HG02642 (cell line): ENCODE measurements around the gene AKAP8L.
A peak's percentile ranks its signal among the peaks of the same experiment; 100 is the strongest.
"Not testable (repeated sequence)": the region's sequence is repeated elsewhere in the genome, so short reads cannot be mapped to it uniquely, and the experiment has no call there.

Experiments used
- ATAC-seq: cut with Tn5 transposase; IDR thresholded peaks from one replicate; pipeline ENCODE4 v1.9.1; 2021; ENCODE audit warnings: mild to moderate bottlenecking; ENCODE audit not compliant: unreplicated experiment, poor library complexity

AKAP8L gene

DNA sequence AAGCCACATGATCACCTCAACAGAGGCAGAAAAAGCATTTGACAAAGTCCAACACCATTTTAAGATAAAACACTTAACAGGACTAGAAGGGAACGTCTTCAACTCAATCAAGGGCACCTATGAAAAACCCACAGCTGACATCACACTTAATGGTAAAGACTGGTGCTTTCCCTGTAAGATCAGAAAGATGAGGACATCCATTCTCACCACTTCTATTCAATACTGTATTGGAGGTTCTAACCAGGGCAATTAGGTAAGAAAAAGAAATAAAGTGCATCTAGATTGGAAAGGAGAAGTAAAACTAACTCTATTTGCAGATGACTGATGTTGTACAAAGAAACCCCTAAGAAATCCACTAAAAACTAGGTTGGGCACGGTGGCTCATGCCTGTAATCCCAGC is 28.0 kb downstream of the AKAP8L start:
- ATAC-seq: no peak

DNA sequence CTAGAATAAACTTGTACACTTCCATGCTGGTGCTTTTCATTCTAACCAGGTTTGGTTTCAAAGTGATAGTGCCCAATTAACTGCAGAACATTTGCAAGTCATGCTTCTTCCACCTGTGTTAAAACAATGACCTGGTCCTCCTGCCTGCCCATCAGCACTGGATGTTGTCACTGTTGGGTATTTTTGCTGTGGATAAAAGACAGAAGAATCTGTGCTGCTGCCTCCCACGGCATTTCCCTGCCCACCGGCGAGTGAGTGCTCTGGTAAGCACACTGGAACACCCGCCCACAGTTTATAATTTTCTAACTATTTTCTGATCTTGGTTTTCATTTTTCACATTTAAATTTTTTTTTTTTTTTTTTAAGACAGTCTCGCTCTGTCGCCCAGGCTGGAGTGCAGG is 36.9 kb downstream of the AKAP8L start:
- ATAC-seq: no peak

DNA sequence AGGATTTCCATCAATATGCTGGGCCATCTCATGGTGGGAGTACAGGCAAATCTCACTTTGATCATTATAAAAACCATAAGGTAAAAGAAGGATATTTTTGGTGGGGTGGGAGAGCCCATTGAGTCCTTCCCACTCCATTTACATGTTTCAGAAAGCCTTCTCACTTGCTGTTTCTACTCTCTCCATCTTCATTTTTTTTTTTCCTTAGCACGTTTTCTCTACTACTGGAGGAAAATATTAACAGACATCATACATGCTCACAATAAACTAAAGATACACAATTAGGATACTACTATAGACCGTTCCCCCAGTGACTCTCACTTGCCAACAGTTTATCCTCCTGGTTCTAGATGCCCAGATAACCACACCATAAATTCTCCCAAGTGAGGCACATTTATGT is 37.4 kb downstream of the AKAP8L start:
- ATAC-seq: no peak

DNA sequence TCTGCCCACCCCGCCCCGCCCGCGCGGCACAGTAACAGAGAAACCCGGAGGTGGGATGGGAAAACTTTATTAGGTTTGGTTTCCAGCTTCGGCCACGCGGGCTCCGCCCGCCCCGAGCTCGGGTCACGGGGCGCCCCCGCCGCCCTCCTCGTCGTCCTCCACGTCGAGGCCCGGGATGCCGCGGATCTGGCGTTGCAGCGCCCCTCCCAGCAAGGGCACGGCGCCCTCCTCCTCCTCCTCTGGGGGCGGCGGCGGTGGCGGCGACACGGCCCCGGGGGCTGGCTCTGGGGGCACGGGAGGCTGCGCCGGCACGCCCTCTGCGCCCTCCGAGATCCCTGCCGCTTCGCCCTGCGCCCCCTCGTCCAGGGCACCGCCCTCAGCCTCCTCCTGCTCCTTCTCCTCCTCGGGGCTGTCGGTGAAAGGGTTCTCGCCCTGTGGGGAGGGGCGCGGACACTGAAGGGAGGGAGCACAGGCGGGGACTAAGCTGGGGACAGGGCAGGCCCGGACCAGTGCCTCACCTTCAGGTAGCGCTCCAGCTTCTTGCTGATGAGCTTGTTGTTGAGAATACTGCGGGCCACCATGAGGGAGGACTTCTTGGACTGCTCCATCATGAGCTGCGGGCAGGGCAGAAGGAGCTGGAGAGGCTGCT is 38.7 kb downstream of the AKAP8L start:
- peak; percentile 23 for ATAC-seq

DNA sequence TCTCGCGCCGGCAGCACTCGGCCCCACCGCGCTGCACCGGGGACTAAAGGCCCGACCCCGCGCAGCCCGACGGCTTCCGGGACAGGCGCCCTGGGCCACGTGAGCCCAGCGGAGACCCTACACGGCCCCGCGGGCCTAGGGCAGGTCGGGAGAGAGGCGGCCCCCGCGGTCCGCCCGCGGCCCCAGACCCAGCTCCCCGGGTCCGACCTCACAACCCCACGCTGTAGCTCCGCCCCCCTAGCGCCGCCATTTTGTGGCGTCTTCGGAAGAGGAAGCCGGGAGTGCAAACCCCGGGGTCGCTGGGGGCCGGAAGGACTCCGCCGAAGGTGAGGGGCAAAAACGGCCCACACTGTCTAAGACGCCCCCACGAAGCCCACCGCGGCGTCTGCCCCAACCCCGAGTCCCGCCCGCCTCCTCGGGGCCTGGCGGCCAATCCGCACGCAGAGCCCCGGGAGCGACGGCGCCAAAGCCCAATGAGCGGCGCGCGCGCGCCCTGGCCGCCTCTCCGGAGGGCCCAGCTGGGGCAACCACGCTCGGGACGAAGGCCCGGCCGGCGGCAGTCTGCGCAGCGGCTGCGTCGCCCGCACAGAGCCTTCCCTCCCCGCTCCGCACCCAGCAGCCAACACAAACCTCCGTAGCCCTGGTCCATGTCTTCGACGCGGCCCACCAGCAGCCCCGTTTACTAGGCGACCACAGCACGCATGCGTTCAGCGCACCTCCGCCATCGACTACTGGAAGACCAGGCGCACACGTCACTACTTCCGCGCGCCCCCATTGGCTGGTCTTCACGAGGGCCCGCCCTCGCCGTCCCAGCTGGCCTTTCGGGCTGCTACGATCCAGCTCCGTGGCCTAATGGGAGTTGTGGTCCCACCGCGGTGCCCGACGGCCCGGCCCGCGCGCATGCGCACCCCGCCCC is 39.4 kb downstream of the AKAP8L start, which contains the start of gene AKAP8:
Gene AKAP8, minus strand, starts transcription at position 705 of the 916 bp plus-strand sequence. Its CDS starts 56 bp downstream, at position 649.
- peak; percentile 89 for ATAC-seq

DNA sequence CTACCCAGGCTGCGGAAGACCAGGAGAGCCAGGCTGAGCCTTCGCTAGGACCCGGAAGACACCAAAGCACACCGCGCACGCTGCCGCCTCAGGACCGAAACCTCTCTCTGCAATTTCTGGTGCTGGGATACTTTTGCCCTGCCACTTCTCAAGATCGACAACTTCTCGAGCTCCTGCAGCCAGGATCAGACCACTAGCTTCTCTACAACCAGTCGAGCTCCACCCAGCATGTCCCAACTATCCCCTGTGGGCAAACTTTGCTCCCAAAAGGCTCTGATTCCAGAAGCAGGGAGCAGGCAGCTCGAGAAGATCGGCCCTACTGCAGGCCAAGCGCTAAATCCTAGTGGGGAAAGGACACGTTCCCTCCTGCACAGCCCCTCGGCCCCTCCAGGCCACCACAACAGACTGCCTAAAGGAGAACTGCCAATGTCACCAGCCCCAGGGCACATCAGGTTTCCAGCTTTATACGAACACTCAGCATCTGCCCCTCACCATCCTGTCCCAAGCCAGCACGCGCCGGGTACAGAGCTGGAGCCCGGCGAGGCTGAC is 40.2 kb downstream of the AKAP8L start:
- no peak for ATAC-seq

DNA sequence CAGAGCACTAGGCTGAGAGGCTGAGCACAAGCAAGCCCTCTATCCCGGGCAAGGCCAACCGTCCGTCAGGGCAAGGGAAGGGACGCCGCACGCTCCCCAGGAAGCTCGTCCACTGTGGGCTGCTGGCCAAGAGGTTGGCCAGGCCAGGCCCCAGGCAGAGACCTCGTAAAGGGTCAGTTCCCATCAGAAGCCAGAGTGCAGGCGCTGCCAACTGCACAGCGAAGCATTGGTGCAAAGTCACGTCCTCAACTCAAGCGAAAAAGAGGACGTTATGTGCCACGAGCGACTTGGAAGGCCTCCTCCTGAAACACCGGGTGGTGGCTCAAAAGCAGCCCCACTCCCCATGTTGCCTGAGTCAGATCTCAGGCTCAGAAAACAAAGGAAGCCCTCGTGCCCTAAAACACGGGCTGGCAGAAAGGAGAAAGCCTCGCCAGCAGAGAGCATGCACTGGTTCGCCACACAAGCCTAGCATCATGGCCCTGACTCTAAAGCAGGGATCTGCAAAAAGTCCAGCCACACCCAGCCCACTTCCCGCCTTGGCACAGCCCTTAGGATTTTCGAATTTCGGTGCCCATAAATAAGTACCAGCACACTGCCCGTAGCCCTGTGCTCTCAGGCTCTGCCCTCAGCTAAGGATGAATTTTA is 43.9 kb downstream of the AKAP8L start:
- no peak for ATAC-seq

DNA sequence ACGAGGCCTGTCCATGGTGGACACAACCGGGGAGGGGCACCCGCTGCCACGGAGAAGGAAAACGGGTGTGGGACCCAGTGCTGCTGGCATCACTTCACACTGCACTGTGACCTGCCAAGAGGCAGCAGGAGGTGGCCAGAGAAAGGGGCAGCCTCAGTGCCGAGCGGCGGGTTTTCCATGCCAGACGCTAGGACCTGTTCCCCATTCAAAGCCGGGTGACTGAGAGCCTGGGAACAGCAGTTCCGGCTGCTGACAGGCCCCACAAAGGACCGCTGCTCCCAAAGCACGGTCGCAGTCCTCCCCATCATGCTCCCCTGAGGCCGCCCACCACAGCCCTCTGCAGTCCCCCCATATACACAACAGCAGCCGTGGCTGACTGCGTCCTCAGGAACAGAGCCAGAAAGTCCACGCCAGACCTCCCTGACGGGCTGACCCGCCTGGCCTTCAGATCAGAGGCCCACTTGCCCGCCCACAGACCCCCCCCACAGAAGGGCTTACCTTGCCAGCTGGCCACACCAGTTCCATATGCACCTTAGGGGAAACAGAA is 44.6 kb downstream of the AKAP8L start:
- no peak for ATAC-seq

DNA sequence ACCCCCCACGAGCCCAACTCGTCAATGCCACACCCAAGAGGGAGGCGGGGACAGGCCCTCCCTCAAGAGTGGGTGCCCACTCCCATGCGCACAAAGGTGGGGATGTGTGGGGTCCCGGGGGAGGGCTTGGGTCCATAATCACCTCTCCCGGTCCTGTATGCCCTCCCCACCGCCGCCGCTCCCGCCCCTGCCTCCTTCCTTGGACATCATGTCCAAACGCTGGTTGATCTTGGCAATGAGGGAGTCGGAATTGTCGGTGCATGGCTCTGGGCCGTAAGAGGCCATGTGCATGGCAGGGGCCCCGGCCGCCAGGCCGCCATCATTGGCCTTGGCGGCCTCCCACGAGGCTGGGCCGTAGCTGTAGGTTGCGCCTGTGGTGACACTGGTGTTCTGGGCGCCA is 45.1 kb downstream of the AKAP8L start:
- no peak for ATAC-seq

DNA sequence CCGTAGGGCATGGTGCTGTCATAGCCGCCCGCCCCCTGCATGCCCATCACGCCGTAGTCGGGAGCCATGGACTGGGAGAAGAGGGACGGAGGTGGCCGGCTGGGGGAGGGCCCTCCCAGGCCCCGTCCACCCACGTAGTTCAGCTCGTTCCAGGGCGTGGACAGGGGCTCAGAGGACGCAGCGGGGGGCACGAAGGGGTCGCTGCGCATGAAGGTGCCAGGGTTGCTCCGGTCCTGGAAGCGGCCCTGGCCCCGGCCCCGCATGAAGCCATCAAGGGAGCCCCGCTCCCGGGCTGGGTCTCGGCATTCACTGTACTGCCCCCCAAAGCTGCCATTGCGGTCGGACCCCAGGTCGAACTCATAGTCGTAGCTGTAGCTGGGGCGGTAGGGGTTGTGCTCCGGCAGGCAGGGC is 45.9 kb downstream of the AKAP8L start:
- no peak for ATAC-seq

DNA sequence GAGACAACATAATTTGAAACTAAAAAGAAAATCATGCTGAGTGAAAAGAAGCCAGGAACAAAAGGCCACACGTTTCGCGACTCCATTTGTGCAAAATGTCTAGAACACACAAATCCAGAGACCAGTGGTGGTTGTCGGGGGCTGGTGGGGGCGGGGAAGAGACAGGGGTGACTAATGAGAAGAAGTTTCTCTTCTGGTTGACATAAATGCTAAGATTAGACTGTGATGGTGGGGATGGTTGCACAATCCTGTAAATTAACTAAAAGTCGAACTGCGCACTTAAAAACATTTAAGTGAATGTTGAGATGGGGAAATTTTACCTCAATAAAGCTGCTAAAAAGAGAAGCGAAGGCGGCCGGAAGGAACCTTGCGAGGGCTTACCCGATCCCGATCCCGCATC is 46.3 kb downstream of the AKAP8L start:
- no peak for ATAC-seq

DNA sequence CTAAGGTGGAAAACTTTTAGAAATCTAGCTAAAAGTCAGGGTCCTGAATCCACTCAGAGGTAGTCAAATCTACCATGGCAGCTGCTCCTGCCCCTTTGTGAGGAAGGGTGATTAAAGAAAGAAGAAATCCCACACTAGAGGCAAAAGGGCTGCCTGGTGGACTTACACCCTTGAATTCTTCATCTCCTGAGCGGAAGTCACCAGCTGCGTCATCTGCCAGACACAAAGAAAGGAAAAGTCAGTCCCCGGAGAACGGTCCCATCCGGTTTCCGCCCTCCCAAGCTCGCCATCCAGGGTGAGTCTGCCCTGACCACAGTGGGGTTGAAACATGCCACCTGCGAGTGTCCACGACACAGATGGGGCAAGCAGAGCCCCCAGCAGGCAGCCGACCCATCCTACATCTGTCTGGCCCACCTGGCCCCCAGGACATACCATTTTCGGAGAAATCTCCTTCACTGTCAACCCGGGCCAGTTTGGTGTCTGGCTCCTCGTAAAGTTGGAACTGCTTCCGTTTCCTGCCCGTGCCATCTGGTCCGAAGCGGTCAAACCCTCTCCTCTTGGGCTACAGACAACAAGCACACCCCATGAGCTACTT is 46.9 kb downstream of the AKAP8L start:
- no peak for ATAC-seq

DNA sequence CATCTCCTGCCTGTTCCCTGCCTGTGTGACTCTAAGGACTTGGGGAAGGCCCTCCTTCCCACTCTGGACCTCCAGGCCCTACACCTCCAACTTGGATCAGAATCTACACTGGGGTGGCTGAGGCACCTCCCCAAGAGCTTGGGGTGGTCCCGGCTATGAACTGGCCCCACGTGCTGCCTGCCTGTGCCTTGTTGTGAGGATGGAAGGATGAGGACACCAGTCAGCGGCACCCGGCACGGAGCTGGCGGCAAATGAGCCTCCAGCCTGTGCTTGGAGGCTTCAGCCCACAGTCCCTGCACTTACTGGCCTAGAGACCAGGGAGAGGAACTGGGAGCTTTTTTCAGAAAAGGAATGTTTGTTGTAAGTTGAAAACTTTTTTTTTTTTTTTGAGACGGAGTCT is 47.7 kb downstream of the AKAP8L start:
- ATAC-seq: no peak

DNA sequence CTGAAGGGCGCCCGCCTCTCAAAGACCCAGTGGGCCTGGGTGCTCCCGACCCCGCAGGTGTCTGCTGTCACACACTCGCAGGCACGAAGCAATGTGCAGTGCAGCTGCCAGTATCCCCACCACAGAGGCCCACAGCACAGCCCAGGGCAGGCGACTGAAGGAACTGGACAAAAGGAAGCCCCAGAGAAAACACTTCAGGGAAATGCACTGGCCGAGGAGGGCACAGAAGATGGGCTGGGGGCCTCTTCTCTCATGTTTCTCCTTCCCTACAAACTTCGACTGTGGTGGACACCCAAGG is 49.2 kb downstream of the AKAP8L start:
- no peak for ATAC-seq

DNA sequence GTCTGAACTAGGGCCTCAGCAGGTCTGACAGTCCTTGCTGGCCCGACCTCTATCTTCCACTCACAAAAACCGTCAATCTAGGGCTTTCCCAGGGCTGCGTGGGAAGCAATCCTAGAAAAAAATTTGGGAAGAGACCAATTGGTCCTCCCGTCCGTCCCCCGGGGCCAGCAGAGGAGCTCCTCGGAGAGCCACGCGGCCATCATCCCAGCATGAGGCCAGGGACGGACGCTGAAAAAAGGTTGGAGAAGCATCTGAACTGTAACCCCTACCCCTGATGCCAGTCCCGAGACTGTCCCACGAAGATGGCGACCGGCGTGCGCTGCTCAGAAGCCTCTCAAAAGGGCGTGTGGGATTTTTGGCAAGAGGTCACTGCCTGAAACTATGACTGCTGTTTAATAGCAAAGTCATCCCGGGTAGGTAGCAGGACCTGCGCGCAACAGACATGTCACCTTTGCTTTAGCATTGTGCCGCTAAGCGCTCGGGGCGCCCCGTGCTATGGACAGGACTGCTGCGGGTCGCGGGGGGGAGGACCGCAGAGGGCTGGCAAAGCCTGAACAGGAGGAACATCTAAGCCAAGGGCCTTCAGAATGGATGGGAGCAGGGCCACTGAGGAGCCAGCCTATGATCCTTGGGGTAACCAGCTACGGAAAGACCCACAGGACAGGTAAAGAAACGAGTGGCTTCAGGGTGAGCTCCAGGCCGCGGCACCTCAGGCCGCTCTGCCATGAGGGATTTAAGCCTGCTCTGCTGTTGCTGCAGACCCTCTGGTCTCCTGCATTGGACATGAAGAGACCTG is 49.8 kb downstream of the AKAP8L start:
- ATAC-seq: no peak

DNA sequence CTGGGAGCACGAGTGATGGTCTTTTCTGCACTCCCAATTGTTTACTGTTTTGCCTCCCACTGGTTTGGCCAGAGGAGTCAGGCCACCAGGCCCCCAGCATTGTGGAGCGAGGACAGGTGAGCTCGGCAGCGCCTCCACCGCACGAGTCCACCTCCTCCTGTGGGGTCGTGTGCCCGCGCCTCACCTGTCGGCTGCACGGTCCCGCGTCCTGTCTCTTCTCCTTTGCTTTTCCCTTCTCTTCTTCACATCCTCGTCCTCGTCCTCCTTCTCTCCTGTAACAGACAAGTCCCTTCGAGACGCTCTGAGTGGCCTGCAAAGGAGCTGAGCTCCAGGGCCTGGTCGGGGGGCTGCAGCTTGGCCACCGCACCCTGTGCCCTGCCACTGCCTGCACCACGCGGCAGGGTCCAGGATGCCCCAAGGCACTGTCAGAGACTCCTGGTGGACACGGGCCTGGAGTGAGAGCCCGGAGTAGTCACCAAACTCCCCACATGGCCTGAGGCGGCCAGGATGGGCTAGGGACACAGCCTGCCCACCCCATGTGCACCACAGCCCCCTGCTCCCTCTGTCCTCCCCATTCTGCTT is 50.6 kb downstream of the AKAP8L start:
- ATAC-seq: no peak

DNA sequence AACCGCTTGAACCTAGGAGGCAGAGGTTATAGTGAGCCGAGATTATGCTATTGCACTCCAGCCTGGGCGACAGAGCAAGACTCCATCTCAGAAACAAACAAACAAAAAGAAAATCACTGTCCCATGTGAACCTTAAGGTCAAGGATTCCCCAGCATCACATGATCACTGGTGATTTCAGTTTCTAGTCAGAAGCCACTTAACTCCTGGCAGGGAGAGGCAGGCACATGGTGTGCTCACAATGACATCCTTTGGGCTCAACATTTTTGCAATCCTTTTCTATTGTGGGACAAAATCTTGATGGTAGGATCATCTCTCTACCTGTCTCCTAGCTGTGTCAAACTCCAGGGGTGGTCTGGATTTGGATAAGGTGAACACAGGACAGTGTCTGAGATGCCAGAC is 51.3 kb downstream of the AKAP8L start:
- no peak for ATAC-seq

DNA sequence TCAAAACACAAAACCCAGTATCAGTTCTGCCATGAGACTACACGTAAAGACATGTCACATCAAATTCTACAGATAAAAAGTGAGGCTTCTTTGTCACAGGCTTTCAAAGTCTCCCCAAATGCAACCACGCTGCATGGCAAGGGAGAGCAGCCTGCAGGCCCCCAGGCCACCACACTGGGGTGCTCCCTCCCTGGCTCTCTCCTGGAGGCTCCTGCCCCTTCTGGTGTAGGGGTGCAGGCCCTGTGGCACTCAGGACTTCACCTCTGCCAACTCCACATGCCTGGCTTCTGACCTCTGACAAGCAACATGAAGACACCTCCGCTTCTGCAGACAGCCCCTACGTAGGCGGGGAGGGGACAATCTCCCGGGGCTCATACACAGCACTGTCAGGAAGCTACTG is 53.5 kb downstream of the AKAP8L start:
- ATAC-seq: no peak

DNA sequence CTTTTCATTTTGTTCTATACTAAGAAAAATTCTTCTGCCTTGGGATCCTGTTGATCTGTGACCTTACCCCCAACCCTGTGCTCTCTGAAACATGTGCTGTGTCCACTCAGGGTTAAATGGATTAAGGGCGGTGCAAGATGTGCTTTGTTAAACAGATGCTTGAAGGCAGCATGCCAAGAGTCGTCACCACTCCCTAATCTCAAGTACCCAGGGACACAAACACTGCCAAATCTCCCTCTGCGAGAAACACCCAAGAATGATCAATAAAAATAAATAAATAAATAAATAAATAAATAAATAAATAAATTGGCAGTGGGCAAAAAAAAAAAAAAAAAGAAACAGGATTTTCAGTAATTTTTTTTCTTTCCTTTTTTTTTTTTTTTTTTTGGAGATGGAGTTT is 55.0 kb downstream of the AKAP8L start:
- ATAC-seq: not testable (repeated sequence)
